ENCODE measurements around the gene DQX1.

DNA sequence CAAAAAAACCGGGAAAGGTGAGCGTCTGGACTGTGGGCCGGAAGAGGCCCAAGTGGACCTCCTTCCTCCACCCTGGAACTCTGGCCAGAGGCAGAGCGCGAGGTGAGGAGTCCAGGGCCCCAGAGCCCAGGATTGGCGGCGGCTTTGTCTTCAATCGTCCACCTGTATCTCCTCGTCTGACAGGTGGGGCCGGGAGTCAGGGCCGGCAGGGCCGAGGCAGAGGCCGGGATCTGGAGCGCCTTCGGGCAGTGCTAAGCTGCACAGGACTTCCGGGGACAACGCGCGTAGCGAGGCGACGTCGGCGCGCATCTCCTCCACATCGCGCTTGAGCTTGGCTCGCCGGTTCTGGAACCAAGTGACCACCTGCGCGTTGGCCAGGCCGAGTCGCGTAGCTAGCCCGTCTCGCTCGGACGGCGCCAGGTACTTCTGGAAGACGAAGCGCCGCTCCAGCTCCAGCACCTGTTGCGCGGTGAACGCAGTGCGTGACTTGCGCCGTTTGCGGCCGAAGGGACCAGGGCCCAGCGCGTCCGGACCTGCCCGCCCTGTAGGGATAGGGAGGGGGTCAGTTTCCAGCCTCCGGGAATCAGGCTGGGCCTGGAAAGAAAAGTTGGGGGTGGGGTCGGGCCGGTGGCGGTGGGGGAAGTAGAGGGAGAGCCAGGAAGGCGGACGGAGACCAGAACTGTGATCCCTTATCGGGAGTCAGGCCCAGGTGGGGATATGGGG, 28.1 kb downstream of the DQX1 start:
- TF ChIP-seq EP300 (IDR thresholded peaks at IDR 0.05) (no peak), POLR2A (IDR thresholded peaks at IDR 0.05) (no peak), CTCF (IDR thresholded peaks at IDR 0.05) (no peak), POLR2AphosphoS5 (IDR thresholded peaks at IDR 0.05) (no peak)

Data from suprapubic skin (tissue), 4 donors.